HT1080 (cell line): ENCODE data around the gene XCL2. TPM values are rescaled to one million over a fixed set of nuclear protein-coding genes. Genes with fewer than 3 reads are reported as not detected.

ENCODE experiments used
- DNase-seq: peaks from one replicate; pipeline ENCODE4 v3.0.0-alpha.2; 2015; ENCODE audit warnings: low read depth
- total RNA-seq: library from RNA; depleted of rRNA; stranded (reverse); fragments of >200 nt; shearing (Covaris generic); gene quantifications from 2 replicates; pipeline ENCODE4 v1.2.3, GENCODE V29; 2014

XCL2 gene
- total RNA-seq, 1 experiment from 2014 or later, result not detected

- no peak for DNase-seq
Observed at GRCh38 chr1:168518201-168518689, 25.6 kb downstream of the XCL2 start.

DNA sequence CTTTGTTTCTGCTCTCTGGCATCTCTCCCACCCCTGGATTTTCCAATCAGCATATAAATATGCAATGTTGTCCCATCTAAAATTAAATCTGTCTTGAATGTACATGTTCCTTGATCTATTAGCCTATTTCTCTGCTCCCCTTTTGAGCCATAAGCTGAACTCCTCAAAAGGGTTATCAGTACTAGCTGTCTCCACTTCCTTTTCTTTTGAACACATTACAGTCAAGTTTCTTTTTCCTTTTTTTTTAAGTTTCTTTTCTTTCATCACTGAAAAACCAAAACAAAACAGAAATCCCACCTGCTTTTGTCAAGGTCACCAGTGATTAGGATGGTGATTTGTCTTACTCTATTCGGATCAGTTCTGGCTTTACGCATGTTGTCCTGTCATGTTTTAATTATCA is 29.3 kb downstream of the XCL2 start:
- no peak for DNase-seq

- DNase-seq, result no peak
Observed at GRCh38 chr1:168513656-168514404, 30.0 kb downstream of the XCL2 start.

GRCh38 chr1:168512864-168513595 is 30.8 kb downstream of the XCL2 start:
- no peak for DNase-seq

DNA sequence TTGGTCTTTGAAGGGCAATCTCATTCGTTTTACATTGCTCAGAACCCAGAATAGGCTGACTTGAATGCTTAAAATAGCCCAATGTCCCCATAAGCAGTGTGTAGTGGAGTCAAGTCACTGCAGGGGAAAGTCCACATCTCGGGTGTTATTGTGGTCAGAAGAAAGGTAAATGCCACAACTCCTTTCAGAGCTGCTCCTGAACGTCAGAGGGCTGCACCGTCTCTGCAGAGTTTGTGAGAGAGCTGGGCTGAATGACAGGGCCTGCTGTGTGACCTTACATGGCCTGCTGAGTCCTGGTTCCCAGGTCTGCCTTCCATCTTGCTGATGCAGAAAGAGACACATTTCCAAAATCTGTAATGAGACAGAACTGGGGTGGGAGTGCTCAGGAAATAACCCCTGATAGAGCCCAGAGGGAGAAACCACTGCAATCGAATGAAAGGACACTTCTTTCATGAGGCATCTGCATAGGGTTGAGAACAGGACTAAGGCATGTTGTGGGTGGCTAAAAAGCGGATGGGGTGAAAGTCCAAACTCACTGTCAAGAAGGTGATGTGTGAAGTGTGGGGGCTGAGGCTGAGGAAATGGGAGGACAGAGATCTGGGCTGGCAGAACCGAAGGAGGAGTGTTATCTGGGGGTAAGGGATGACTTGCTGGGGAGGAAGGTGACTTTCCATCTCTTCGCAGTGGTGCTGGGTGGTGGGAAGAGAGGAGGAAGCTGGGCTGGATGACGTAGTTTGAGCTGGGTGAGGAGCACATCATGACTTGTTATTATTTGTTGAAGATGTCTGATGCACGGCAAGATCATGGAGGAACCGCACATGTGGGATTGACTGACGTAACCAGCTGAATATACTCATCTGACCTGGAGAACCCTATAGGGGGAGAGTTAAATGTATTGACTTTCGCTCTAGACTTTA is 33.7 kb downstream of the XCL2 start:
- no peak for DNase-seq

DNA sequence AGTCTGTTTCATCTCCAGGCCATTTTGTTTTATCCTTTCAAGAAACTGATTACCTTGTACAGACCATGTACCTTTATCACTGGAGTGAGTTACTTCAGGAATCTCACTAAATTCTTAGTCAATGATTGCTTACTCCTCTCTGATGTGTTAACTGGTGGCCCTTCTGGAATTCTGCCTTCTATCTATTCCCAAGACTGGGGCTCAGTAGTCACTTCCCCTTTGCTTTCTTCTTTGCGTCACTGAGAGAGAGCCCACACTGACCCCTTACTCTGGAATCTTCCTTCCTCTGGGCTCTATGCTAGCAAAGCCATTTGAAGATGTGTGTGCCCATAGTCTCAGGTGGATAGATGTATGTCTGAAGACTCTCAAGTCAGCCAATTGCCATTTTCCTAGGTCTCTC is 34.6 kb downstream of the XCL2 start:
- DNase-seq, result no peak

- DNase-seq, result no peak
Observed at GRCh38 chr1:168507828-168508227, 36.0 kb downstream of the XCL2 start.

DNA sequence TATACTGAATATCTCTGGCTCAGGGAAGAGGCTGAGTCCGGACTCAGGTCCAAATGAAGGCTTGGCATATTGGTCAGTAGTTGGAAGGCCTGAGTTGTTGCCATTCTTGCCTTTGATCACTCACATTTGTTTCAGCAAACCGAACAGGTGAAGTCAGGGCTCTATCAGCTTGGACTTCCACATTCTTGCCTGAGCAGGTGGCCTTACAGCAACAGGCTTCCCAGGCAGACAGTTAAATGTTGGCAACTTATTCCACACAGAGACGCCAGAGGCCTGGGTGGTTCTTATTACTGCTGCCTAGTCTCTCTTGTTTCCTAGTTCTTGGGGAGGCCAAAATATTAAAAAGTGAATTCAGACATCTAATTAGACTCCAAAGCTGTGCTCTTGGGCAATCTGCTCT is 36.6 kb downstream of the XCL2 start:
- DNase-seq, result no peak

- peak; percentile 82 for DNase-seq
Observed at GRCh38 chr1:168506204-168506819, 37.5 kb downstream of the XCL2 start.

DNA sequence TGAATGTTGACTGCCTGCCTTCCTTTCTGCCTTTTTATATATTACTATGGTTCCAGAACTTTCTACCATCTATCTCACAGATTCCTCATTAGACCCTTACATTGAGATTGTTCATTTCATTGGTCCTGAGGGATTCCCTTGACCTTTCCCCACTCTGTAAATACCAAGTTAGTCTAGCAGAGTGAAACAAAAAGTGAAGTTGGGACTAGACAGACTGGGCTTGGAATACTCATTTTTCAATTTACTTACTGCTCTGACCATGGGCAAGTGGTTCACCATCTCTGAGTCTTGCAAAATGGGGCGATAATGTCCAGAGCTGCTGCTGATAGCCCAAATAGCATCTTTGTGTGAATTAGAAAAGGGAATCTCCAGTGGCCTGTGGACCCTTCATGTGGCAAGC is 38.8 kb downstream of the XCL2 start:
- no peak for DNase-seq

GRCh38 chr1:168504064-168504837 is 39.5 kb downstream of the XCL2 start:
- peak; percentile 88 for DNase-seq

- no peak for DNase-seq
Observed at GRCh38 chr1:168499688-168500049, 44.1 kb downstream of the XCL2 start.

GRCh38 chr1:168498956-168499687 is 44.7 kb downstream of the XCL2 start:
- no peak for DNase-seq

GRCh38 chr1:168498159-168498631 is 45.6 kb downstream of the XCL2 start:
- DNase-seq, result no peak

- no peak for DNase-seq
Observed at GRCh38 chr1:168497376-168497950, 46.3 kb downstream of the XCL2 start.

DNA sequence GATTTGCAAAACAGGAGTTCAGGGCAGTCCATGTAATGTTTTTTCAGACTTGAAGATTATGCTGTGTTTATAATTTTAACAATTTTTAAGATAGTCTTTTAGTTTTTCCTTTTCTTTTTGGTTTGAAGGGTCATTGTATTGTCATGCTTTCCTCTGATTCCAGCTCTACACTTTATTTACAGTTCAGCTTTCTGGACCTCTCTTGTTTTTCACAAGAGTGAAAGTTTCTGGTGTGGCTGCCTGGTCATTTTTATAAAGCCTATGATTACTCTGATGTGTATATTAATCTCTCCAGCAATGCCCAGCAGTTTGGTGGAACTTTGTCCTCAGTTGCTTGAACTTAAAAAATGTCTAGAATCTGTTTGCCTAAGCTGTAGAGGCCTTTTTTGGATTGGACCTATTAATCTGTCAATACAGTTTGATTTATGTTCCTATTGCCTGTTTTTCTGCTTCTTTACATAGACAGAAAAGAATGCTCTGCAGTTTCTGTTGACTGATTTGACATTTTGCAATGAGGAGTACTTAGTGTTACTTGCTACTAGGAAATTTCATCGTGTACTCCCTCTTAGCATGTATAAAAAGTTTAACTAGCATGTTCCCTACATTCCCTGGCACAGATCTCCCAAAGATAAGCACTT is 52.2 kb downstream of the XCL2 start:
- DNase-seq, result no peak
